DMS153 treated with DMSO at 0.1 percent for 48 hours (cell line): ENCODE data around the gene DCTN3.

ENCODE experiments used
- DNase-seq: peaks from one replicate; lab custom pipeline; 2025; ENCODE audit not compliant: unreplicated experiment; lab: John Stamatoyannopoulos, UW

Gene DCTN3

DNA sequence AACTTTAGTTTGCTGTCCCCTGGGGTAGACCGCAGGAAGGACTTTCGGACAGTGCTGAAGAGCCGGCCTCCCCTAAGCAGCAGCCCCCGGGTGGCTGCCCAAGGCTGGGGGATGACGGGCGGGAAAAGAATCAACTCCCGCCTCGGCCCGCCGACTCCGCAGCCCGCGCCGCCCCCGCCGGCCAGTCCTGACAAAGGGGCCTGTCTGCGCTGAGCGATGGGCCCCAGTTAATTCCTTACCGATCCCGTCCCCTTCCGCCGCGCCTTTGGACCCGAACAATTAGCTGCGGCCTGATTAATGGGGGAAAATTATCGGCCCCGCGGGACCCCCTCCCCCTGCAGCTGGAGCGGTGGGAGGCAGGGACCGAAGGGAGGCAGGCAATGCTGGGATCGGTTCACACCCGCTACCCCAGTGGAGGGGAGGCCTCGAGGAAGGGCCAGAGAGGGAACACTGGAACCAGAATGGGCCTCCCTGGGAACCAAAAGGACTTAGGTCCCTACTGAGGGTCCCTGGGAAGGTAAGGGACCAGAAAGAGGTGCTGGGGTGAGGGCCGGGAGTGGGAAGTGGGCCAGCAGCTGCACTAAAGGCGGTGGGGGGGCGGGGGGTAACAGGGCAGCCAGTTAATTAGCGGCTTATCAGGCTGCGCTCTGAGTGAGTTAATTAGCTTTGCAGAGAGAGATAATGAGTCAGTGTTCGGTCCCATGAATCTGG lies 4.3 kb upstream of the DCTN3 start:
- DNase-seq = no peak

- DNase-seq = no peak
Observed at GRCh38 chr9:34623374-34624235, 3.3 kb upstream of the DCTN3 start.

DNA sequence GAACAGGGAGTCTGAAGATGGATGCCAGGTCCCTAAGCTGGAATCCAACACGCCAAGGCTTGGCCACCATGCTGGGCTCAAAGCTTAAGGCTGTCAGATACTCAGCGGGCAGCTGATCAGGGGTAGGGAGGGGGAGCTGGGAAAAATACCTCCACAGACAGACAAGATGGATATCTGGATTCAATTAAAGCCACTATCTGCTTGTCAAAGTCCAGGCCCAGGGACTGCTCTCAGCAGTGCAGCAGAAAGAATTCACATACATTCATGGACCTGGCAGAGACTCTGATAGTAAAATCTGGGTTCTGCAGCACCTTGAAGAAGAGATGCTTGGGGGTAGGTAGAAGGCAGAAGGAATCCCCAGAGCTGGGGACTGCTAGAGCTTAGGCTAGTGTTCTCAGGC lies 5.2 kb downstream of the DCTN3 start:
- DNase-seq = no peak

- DNase-seq = peak; percentile 26
Observed at GRCh38 chr9:34612788-34613390, 7.4 kb downstream of the DCTN3 start.

GRCh38 chr9:34611811-34612787 lies 8.2 kb downstream of the DCTN3 start, which contains the start of gene RPP25L:
Gene RPP25L (minus strand): TSS chr9:34612097. CDS start chr9:34611296, 801 bp downstream.
- peak; percentile 49 for DNase-seq

GRCh38 chr9:34611251-34611810 lies 9.0 kb downstream of the DCTN3 start:
- no peak for DNase-seq

DNA sequence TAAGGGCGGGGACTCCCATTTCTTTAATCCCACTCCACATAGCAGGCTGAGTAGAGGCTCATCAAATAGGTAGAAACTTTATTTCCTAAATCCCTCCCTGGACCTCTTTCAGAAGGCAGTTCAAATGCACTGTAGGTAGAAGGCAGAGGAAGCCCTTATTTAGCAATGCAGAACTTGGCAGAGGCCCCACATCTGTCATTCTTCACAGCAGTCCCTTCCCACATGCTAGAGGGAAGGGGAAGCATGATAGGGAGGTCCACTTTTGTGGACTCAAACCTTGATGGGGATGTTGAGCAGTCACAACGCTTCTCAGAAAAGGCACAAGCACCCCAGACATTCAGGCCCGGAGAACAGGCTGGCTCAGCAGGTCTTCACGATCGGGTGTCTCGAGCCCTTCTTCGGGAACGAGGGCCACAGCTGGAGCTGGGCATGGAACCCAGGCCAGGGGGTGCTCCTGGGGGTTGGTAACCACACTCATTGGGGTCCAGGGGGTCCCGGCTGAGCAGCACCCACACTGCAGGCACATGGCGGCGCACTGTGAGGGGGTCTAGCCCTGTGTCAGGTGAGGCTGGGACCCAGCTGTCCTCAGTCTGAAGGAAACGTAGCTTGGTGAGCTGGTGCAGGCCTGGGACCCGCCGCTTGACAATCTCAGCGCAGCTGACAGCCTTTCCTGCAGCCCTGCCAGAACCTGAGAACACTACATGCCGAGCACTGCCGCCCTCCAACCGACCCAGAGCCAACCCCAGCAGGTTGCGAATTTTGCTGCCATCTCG lies 9.7 kb downstream of the DCTN3 start:
- no peak for DNase-seq

- DNase-seq = no peak
Observed at GRCh38 chr9:34607331-34607730, 13.0 kb downstream of the DCTN3 start.

DNA sequence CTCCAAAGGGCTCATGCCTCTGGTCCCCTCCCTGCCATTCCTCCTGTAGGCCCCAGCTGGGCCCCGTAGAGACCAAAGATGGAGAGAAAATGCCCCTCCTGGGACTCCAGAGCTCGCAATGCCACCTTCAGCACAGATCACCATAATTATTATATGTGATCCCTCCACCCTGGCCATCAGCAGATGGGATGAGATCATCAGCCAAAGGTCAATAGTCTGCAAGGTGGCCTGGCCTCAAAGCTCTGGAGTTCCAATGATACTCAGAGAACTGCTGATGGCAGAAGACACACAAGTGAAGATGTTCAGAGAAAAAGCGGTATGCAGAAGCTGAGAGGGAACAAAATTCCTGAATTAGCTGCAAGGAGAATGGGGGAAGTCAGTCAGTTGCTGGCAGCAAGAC lies 13.4 kb downstream of the DCTN3 start:
- no peak for DNase-seq

DNA sequence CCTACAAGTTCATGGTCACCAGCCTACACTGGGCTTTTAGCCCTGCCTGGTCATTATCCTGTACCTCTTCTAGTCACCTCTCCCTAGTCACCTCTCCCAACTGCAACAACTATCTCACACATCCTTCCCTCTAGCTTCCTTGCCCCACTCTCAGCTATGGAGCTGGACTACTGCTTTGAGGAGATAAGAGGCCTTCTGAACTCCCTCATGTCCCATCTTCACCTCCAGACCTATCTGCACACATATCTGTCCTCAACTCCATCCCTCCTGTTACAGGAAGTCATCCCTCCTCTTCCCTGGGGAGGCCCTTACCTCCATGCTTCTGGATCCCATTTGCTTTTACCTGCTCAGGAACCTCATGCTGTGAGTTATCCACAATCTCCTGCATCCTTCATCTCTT lies 14.1 kb downstream of the DCTN3 start:
- DNase-seq = no peak

GRCh38 chr9:34603610-34604231 lies 16.6 kb downstream of the DCTN3 start:
- peak; percentile 71 for DNase-seq

- DNase-seq = no peak
Observed at GRCh38 chr9:34601937-34602573, 18.2 kb downstream of the DCTN3 start.

DNA sequence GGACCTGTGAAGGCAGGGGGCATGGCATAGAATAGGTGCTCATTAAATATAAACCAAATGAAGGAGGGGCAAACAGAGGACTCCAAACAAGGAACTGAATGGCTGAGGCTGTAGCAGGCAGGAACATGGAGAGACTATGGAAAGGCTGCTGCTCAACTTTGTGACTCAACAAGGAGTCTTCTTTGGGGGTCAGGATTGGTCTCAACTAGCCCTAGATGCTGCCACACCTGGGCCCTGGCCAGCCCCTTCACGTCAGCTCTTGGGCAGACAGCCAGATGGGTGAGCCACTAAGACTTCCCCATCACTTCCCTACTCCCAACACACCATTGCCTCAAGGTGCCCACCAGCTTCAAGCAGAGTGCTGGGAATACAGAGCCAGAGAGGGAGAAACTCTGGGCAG lies 19.4 kb downstream of the DCTN3 start:
- DNase-seq = no peak

DNA sequence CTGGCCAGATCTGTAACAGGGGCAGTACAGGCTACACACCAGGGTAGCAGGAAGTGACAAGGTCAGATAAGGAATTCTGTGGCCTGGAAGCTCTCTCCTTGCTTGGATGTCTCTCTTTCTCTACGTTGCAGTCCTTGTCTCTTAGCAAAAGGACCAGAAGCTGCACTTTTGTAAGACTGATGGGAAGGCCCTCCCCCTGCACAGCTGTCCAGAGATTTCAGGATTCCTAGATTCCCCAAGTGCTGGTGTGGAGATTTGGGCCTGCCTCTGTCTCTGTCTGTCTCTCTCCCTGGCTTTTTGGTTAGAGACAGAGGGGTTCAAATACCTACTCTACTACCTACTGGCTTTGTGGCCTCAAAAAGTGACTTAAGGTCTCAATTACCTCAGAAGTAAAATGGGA lies 20.7 kb downstream of the DCTN3 start:
- DNase-seq = no peak

DNA sequence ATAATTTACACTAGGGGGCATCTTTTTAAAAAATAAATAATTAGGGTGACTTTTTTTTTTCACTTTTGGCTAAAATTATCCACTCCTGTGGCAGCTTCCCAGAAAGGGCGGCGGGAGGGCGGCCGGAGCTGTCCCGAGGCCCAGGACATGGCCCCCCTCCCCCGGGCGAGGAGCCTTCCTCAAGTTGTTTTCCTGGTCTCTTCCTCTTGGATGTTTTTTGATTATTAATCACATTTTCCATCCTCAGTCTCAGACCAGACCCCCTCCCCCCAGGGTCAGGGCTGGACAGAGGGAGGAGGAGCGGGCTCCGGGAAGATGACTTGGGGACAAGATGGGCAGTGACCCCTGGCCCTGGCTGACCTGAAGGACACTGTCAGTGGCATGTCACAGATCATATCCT lies 26.1 kb downstream of the DCTN3 start:
- DNase-seq = no peak

DNA sequence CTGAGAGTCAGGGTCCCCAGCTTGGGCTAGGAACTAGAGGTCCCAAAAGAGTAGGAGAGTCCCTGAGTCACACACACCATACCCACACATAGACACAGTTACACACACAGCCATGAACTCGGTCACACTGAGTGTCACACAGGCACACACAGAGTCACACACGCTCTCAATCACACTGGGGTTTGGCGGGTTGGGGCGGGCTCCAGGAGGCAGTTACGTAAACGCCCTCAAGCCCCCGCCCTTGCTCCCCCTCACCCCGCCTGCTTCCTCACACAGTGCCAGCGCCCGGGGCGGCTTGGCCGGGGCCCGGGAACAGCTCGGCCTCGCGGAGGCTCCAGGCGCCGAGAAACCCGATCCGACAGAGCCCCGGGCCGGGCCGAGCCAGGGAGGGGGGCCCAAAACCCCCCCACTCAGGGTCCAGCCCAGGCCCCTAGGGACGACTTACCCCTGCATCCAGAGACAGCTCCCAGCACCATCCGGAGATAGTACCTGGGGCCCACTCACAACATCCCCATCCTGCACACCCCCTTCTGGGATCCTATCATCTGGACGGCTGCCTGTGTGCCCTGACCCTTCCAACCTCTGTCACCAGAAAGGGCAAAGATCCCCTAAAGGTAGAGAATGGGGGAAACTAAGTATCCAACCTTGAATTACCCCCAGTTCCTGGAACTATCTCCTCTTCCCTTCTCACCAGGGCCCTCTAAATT lies 27.2 kb downstream of the DCTN3 start:
- no peak for DNase-seq

DNA sequence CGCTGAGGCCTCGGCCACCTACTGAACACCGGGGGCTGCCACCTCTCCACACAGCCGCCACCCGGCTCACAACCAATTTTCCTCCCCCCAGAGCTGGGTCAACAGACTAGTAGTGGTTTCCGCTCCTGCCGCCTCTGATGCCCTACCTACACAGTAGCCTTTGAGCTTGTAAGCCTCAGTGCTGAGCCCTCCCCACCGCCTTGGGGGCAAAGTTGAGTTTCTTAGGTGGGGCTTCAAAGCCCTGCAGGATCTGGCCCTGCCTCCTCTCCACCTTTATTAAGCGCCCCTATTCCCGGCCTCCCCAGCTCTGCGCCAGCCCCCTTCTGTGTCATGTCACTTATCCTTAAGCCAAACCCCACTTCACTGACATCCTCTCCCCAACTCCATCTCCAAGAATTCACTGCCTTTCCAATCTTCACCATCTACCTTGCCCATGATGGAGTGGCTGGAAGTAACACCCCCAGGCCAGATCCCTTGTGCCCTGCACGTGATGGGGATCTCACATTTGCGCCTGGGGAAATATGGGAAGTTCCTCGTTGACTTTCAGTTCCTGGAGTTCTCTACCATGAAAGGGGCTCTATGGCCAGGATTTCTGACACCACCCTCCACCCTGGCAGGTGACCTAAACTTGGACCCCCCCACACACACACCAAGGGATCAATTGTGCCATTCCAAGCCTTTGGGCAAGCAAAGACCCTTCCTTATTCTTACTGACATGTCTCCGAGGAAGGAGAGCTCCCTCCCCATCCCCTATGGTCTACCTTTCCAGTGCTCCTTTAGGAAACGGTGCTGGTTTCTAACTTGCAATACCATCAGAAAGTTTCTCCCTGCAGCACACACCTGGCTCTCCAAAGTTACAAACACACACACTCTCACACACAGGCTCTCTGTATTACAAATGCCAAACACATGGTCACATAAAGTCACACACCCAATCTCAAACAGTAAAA lies 28.1 kb downstream of the DCTN3 start:
- no peak for DNase-seq
